ENCODE results near the gene NOP14. TPM values are rescaled to one million over a fixed set of nuclear protein-coding genes. Genes with fewer than 3 reads are reported as not detected.
A peak's percentile ranks its signal among the peaks of the same experiment; 100 is the strongest.

NOP14 gene
- total RNA-seq, 1 donor from 2014 or later, result 12.3 TPM

GRCh38 chr4:2933566-2934076 is 29.6 kb downstream of the NOP14 start:
- peak overlapping the region; percentile 59 to 76 for H3K4me3 ChIP-seq
- peak overlapping the region; percentile 77 to 79 for H3K27ac ChIP-seq
- peaks cover 0 to 21% of the 10 kb centered on the region in 2 donors for H3K4me1 ChIP-seq
- DNase-seq (ENCODE audit: low spot score in 2 of 2), result no peak
- intact Hi-C loops (cut with DNase I), result loop anchor here (1.0 to 10.0 kb wide), 5 partner anchors 30 to 469 kb away; partner anchors contain the start of genes ADD1, GRK4, HTT and HTT-AS
- H3K36me3 ChIP-seq, result peaks cover 24 to 47% of the 10 kb centered on the region in 2 donors
- H3K9me3 ChIP-seq, result no peaks in the 10 kb centered on the region
- no peak for TF ChIP-seq CTCF (IDR thresholded peaks at IDR 0.05)
- H3K27me3 ChIP-seq, result no peaks in the 10 kb centered on the region

DNA sequence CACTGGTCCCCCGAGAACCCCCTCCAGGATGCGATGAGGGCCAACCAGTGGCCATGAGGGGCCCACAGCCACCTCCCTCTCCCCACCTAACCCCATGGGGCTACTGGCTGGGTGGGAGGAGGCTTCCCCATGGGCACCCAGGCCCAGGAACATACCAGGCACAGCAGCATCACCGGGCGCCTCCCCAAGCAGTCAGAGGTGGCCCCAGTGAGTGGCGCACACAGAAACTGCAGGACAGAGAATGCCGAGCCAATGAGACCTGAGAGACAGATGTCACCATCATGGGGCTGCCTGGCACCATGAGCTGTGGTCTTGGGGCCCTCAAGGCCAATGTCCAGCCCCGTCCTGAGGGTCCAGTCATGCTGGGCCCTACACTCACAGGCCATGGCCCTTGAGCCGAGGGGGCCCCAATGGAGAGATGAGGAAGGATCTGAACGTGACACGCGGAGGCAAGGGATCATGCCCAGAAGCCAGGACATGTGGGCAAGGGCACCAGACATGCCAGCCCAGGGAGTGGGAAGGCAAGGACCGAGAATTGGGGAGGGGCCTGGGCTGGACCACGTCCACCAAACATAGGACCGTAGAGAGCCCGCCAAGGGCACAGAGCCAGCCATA is 30.1 kb downstream of the NOP14 start:
- Histone ChIP-seq H3K4me3 (peak overlapping the region; percentile 59 to 76), H3K27ac (peak overlapping the region; percentile 77 to 79)

DNA sequence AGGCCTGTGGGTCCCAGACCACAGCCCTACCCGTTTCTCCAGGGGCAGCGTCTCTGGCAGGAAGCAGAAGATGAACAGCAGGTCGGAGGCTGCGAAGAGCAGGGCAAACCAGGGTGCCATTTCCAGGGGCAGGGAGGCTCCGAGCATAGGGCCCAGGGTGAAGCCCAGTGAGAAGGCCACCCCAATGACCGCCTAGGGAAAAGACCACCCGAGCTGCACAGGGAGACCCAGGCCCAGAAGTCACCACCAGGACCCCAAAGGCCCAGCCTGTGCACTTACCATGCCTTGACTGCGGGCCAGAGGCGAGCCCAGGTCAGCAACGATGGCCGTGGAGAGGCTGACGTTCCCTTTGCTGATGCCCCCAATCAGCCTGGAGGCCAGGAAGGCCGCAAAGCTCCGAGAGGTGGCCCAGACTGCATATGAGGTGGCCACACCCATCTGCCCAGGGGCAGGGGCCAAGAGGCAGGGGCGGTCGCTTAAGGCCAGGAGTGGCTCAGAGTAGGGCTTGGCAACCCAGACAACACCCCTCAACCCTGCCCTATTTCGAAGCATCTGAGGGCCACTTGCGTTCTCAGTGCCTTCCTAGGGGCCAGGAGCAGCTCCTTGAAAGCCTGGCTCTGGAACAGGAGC is 30.8 kb downstream of the NOP14 start:
- H3K9me3 ChIP-seq, result no peaks in the 10 kb centered on the region
- no peak overlapping the region for H3K4me3 ChIP-seq
- no peak for TF ChIP-seq CTCF (IDR thresholded peaks at IDR 0.05)
- DNase-seq (ENCODE audit: low spot score in 2 of 2), result no peak
- peaks cover 0 to 20% of the 10 kb centered on the region in 2 donors for H3K4me1 ChIP-seq
- H3K36me3 ChIP-seq, result peaks cover 26 to 48% of the 10 kb centered on the region in 2 donors
- no peaks in the 10 kb centered on the region for H3K27me3 ChIP-seq
- H3K27ac ChIP-seq, result peak overlapping the region; percentile 77 to 79
- intact Hi-C loops (cut with DNase I), result loop anchor here (10.0 kb wide), 1 partner anchor 468 kb away; the partner anchor contains the start of gene RNF4

More for the DNA sequence above, 30.1 kb downstream of the NOP14 start:
- H3K27me3 ChIP-seq, result no peaks in the 10 kb centered on the region
- intact Hi-C loops (cut with DNase I), result loop anchor here (10.0 kb wide), 1 partner anchor 468 kb away; the partner anchor contains the start of gene RNF4
- peaks cover 0 to 21% of the 10 kb centered on the region in 2 donors for H3K4me1 ChIP-seq
- no peak for DNase-seq (ENCODE audit: low spot score in 2 of 2)
- TF ChIP-seq CTCF (IDR thresholded peaks at IDR 0.05), result no peak
- H3K36me3 ChIP-seq, result peaks cover 26 to 48% of the 10 kb centered on the region in 2 donors
- no peaks in the 10 kb centered on the region for H3K9me3 ChIP-seq

DNA sequence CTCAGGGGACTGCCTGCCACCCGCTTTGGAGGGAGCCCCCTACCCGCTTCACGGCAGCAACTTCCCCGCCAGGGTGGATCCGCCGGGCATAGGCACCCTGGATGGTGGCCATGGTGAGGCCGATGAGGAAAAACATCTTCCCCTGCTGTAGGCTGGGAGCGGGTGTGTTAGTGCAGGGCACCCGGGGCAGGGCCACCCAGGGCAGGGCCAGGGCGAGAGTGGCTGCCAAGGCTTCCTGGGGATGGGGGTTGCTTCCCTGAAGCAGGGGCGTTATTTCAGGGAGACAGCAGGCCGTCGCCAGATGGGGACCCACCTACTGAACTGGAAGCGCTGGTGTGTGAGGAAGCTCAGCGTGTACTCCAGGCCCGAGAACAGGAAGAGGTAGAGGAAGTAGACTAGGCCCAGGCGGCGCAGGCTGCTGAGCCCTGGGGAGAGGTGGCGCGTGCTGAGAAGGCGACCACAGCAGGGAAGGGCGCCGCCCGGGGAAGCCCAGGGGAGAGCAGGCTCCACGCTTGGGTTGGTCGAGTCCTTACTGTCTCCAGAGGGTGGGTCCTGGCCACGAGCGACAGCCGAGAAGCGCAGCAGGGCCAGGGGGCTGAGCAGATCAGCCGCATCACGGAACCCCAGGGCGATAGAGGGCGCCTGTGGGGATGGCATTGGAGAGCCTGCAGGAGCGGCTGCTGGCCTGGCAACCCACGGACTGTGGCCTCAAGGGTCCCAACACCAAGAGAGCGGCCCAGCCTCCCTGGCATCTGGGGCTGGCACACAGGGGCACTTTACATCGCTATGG is 31.5 kb downstream of the NOP14 start:
- Histone ChIP-seq H3K27ac (peak overlapping the region; percentile 77 to 79), H3K4me3 (no peak overlapping the region), H3K9me3 (no peaks in the 10 kb centered on the region), H3K27me3 (no peaks in the 10 kb centered on the region), H3K4me1 (peaks cover 0 to 17% of the 10 kb centered on the region in 2 donors), H3K36me3 (peaks cover 33 to 52% of the 10 kb centered on the region in 2 donors)
- no peak for TF ChIP-seq CTCF (IDR thresholded peaks at IDR 0.05)
- intact Hi-C loops (cut with DNase I), result loop anchor here (10.0 kb wide), 1 partner anchor 467 kb away; the partner anchor contains the start of gene RNF4
- peak in 1 of 2 donors; percentile 79 for DNase-seq (ENCODE audit: low spot score in 2 of 2)

- H3K9me3 ChIP-seq, result no peaks in the 10 kb centered on the region
- no peak for TF ChIP-seq CTCF (IDR thresholded peaks at IDR 0.05)
- H3K27ac ChIP-seq, result peak overlapping the region; percentile 54 to 79
- H3K4me1 ChIP-seq, result peaks cover 0 to 13% of the 10 kb centered on the region in 2 donors
- no peaks in the 10 kb centered on the region for H3K27me3 ChIP-seq
- DNase-seq (ENCODE audit: low spot score in 2 of 2), result no peak
- H3K36me3 ChIP-seq, result peaks cover 41 to 59% of the 10 kb centered on the region in 2 donors
- no peak overlapping the region for H3K4me3 ChIP-seq
- intact Hi-C loops (cut with DNase I), result loop anchor here (10.0 kb wide), 1 partner anchor 466 kb away; the partner anchor contains the start of gene RNF4
Observed at GRCh38 chr4:2930758-2931511, 32.3 kb downstream of the NOP14 start.
